GM21515 (cell line): ENCODE results near the gene NAALADL2.
A peak's percentile ranks its signal among the peaks of the same experiment; 100 is the strongest.
"Not testable (repeated sequence)": the region's sequence is repeated elsewhere in the genome, so short reads cannot be mapped to it uniquely, and the experiment has no call there.

ENCODE experiments used
- ATAC-seq: cut with Tn5 transposase; IDR thresholded peaks from one replicate; pipeline ENCODE4 v1.9.1; 2021; ENCODE audit not compliant: unreplicated experiment

The NAALADL2 gene

DNA sequence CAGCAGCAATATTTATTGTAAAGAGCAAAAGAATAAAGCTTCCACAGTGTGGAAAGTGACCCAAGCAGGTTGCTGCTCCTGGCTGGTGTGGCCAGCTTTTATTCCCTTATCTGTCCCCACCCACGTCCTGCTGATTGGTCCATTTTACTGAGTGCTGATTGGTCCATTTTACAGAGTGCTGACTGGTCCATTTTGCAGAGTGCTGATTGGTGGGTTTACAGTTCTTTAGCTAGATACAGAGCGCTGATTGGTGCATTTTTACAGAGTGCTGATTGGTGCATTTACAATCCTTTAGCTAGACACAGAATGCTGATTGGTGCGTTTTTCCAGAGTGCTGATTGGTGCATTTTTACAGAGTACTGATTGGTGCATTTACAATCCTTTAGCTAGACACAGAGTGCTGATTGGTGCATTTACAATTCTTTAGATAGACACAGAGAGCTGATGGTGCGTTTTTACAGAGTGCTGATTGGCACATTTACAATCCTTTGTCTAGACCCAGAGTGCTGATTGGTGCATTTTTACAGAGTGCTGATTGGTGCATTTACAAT is 601.8 kb downstream of the NAALADL2 start:
- not testable (repeated sequence) for ATAC-seq

GRCh38 chr3:175464362-175464761 is 605.2 kb downstream of the NAALADL2 start:
- ATAC-seq: no peak

DNA sequence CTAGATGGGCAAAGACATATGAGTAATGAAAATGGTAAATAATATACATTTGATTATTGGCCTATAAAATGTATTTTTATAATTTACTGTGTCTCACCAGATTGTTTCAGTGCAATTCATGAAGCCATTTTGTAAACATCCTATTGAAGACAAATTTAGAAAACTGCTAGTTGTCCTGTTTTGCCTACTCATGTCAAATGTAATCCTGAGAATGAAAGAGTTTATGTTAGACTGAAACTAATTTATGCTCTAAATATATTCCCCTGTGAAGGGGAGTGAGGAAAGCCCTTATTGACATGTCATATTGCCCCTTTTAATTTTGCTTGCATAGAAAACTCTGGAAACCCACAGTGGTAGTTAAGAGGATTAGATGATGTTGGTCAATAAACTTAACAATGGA is 610.0 kb downstream of the NAALADL2 start:
- ATAC-seq: no peak

DNA sequence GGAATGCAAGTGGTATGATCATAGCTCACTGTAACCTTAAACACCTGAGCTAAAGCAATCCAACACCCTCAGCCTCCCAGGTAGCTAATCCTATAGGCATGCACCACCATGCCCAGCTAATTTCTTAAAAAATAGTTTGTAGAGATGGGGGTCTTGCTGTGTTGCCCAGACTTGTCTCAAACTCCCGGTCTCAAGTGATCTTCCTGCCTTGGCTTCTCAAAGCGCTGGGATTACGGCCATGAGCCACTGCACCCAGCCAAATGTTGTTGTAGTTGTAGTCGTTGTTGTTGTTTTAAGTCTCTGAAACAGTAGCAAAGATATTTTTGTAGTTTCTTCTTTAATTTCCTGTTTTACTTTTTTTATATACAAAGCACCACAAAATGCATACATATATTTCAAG is 616.6 kb downstream of the NAALADL2 start:
- ATAC-seq: no peak

- no peak for ATAC-seq
Observed at GRCh38 chr3:175476489-175476888, 617.4 kb downstream of the NAALADL2 start.

DNA sequence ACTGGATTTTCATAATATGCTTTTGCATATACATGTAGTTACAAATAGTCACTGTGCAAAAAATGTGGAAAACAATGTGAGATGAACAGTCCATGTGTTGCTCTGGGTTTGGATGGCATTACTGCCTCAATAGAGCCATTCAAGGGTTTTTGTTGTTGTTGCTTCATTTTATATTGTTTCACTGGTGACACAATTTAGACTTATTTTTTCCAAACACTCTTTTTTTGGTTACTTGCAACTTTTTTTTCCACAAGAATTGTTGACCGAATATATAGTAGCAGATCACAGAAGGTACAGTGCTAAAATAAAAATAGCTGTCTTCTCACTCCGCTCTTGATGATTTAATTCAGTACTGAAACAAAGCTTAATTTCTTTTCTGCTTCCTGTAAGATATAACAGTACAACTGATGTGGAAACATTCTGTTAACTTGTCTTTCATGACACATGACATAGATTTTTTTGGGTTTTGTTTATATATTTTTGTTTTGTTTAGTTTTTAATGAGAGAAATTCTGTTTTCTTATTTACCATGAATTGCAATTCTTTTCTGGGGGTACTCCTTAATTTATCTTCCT is 618.6 kb downstream of the NAALADL2 start:
- ATAC-seq: no peak

DNA sequence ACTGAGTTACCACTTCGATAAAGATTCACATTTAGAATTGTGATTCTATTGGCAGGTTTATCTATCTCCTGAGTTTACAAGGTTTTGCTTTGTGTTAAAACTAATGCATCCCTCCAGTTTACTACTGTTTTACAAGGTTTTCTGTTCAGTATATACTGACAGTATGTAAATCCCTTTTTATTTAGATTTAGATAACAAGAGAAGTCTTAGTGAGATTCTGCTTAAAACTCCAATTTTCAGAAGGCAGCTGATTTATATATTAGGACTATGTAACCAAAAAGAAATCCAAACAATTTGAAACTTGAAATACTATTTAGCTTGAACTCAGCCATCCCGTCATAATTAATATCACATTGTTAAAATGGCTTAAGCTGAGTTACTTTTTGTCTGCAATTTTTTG is 619.2 kb downstream of the NAALADL2 start:
- ATAC-seq: no peak

DNA sequence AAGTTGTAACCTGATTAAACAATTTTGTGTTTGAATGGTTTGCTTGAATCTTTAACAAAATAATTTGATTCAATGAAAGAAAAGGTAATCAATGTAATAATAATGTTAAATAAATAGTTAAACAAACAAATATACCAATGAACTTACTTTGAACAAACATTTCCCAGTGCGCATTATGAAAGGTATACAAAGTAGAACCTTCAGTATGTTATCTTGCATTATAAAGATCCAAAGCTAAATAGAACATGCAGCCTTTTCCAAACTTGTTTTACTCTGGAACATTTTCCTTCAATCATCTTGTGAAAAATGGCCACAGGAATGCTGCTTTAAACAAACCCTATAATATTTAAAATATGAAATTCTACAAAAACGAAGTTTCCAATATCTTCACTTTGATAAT is 620.0 kb downstream of the NAALADL2 start:
- ATAC-seq: no peak

DNA sequence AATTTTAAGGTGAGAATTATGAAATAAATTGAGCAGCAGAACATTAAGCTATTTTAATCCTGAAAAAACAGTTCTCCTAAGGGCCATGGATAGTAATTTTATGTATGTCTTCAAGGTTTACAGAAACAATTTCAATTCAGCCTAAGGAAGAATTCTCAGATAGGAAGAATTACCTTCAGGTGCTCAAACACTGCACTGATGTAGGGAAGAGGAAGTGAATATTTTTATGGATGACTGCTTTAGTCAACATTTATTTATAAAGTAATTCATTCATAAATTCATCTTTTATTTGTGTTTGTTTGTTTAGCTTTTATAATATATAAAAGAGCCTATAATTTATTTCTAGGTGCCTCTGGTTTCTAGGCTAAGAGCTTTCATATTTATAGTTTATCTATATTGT is 620.7 kb downstream of the NAALADL2 start:
- no peak for ATAC-seq

DNA sequence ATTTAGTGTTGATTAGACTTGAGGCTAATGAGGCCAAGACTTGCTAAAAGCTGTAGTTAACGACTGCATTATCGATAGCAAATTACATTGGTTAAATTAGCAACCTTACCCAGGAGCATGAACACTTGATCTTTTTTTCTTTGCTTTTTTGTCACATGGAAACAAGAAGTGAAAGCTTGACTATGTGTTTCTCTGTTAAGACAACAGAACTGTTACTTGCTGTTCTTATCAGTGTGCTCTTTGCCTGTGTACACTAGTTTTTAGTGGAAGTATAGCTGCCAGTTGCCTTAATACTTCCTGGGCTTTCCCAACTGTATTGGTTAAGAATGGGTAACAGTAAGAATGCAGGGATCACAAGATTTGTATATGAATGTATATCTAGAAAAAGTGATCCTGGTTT is 625.5 kb downstream of the NAALADL2 start:
- no peak for ATAC-seq

GRCh38 chr3:175485436-175485835 is 626.3 kb downstream of the NAALADL2 start:
- no peak for ATAC-seq

- no peak for ATAC-seq
Observed at GRCh38 chr3:175486255-175486654, 627.1 kb downstream of the NAALADL2 start.

DNA sequence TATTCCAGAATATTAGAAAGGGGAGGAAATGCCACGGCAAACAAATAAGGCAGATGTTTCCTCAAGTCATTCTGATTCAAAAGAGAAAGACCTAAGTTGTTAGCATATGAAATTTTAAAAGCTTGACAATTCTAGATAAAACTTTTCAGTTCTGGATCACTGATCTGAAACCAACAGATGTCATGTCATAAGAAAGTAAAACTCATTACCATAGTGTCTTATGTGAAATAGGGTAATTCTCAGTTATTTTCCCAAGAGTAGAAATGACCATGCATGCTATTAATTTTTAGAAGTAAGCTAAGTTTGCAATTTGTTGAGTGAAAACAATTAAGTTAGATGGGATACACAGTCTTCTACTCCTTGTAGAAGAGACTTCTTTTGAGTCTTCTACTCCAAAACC is 630.3 kb downstream of the NAALADL2 start:
- no peak for ATAC-seq

GRCh38 chr3:175493301-175493700 is 634.2 kb downstream of the NAALADL2 start:
- no peak for ATAC-seq

DNA sequence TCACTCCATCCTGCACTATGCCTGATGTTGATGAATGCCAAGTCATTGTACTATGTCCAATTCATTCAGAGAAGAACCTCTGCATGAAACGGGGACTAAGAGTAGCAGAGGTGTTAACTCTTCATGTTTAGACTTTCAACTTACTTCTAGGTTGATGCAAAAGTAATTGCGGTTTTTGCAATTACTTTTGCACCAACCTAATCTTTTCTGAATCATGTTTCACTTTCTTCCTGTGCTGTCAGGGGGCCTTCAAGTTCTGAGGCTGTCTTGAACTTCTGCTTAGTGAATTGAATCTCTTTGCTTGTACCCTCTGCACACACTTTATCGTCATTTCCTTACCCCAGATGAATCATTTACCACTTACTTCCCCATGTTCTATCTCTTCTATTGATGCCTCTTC is 636.2 kb downstream of the NAALADL2 start:
- no peak for ATAC-seq

DNA sequence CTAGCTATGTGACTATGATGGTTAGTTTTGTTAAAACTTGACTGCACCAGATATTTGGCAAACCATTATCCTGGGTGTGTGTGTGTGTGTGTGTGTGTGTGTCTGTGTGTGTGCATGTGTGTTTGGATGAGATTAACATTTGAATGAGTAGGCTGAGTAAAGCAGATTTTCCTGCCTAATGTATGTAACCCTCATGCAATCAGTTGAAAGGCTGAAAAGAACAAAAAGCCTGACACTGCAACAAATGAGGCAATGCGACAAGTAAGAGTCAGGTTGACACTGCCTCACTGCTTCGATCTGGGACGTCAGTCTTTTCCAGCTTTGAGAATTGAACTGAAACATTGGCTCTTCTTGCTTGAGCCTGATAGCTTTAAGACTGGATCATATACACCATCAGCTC is 643.0 kb downstream of the NAALADL2 start:
- no peak for ATAC-seq

DNA sequence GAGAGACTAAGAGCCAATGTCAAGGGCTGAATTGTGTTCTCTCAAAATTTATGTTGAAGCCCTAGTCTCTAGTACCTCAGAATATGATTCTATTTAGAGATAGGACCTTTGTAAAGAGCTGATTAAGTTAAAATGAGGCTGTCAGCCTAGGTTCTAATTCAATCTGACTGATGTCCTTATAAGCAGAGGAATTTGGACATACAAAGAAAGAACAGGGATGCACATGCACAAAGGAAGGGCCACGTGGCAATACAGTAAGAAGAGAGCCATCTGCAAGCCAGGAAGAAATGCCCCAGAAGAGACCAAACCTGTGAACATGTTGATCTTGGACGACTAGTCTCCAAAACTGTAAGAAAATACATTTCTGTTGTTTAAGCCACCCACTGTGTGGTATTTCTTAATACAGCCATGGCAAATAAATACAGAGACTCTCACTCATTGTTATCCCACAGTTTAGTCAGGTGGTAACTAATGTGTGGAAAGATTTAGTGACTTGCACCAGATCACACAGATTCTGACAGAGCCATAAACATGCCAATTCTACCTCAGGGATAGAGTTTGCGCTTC is 652.2 kb downstream of the NAALADL2 start:
- no peak for ATAC-seq

- ATAC-seq: no peak
Observed at GRCh38 chr3:175512700-175513099, 653.6 kb downstream of the NAALADL2 start.

GRCh38 chr3:175518459-175518858 is 659.3 kb downstream of the NAALADL2 start:
- ATAC-seq: peak; percentile 61

DNA sequence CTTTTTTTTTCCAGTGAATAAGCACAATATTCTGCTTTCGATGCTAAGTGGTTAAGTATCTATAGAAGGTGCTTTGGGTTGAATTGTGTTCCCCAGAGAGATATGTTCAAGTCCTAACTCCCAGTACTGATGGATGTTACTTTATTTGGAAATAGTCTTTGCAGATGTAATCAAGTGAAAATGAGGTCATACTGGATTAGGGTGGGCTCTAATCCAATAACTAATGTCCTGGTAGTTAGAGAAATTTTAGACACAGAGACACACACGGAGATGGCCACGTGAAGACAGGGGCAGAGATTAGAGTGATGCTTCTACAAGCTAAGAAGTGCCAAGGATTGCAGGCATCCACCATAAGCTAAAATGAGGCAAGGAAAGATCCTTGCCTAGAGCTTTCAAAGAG is 662.3 kb downstream of the NAALADL2 start:
- no peak for ATAC-seq

- ATAC-seq: no peak
Observed at GRCh38 chr3:175526191-175526590, 667.1 kb downstream of the NAALADL2 start.

GRCh38 chr3:175526609-175527280 is 667.6 kb downstream of the NAALADL2 start:
- ATAC-seq: no peak
